Stomach smooth muscle (tissue), 2 donors: ENCODE data around the gene GIMAP8.

Experiments
- H3K27ac ChIP-seq: one replicate; pipeline ENCODE4 v1.7.0; 2013; ENCODE audit warnings: mild to moderate bottlenecking, low read length, inconsistent platforms
- H3K27me3 ChIP-seq, 2 donors: one replicate each; pipeline ENCODE4 v1.7.0; 2013; ENCODE audit warnings: low read length in 2 of 2; ENCODE audit not compliant: insufficient read depth in 2 of 2, control insufficient read depth in 1 of 2
- H3K36me3 ChIP-seq, 2 donors: one replicate each; pipeline ENCODE4 v1.7.0; 2013; ENCODE audit warnings: low read length in 2 of 2; ENCODE audit not compliant: control insufficient read depth in 2 of 2, insufficient read depth in 2 of 2
- H3K4me1 ChIP-seq: one replicate; pipeline ENCODE4 v1.7.0; 2013; ENCODE audit warnings: low read length; ENCODE audit not compliant: control insufficient read depth, insufficient read depth
- H3K4me3 ChIP-seq, 2 donors: one replicate each; pipeline ENCODE4 v1.7.0; 2013; ENCODE audit warnings: low read length in 2 of 2
- H3K9ac ChIP-seq, 2 donors: one replicate each; pipeline ENCODE4 v1.7.0; 2013; ENCODE audit warnings: low read length in 2 of 2, mild to moderate bottlenecking in 1 of 2
- H3K9me3 ChIP-seq, 2 donors: one replicate each; pipeline ENCODE4 v1.7.0; 2013; ENCODE audit warnings: low read length in 2 of 2; ENCODE audit not compliant: control insufficient read depth in 2 of 2
- donor health status: healthy.
- donor health status: Pancreatic carcinoma.

GIMAP8 gene

GRCh38 chr7:150406312-150406566 is 44.2 kb upstream of the GIMAP8 start:
- H3K27me3 ChIP-seq, result no peaks in the 10 kb centered on the region
- no peaks in the 10 kb centered on the region for H3K9me3 ChIP-seq
- H3K4me1 ChIP-seq, result peaks cover 29% of the 10 kb centered on the region
- H3K27ac ChIP-seq, result peak overlapping the region; percentile 97
- H3K4me3 ChIP-seq, result peak overlapping the region; percentile 80 to 86
- peak overlapping the region; percentile 76 to 96 for H3K9ac ChIP-seq
- peaks cover 0 to 4% of the 10 kb centered on the region in 2 donors for H3K36me3 ChIP-seq

GRCh38 chr7:150406567-150407421 is 43.6 kb upstream of the GIMAP8 start:
- peak overlapping the region; percentile 97 for H3K27ac ChIP-seq
- H3K9me3 ChIP-seq, result no peaks in the 10 kb centered on the region
- H3K27me3 ChIP-seq, result no peaks in the 10 kb centered on the region
- peaks cover 29% of the 10 kb centered on the region for H3K4me1 ChIP-seq
- H3K36me3 ChIP-seq, result peaks cover 2 to 9% of the 10 kb centered on the region in 2 donors
- H3K9ac ChIP-seq, result peak overlapping the region; percentile 76 to 96
- H3K4me3 ChIP-seq, result peak overlapping the region; percentile 80 to 86

GRCh38 chr7:150407588-150408392 is 42.6 kb upstream of the GIMAP8 start:
- Histone ChIP-seq H3K9me3 (no peaks in the 10 kb centered on the region), H3K4me1 (peaks cover 29% of the 10 kb centered on the region), H3K9ac (no peak overlapping the region), H3K27ac (peak overlapping the region; percentile 97), H3K4me3 (no peak overlapping the region), H3K36me3 (peaks cover 4 to 9% of the 10 kb centered on the region in 2 donors), H3K27me3 (no peaks in the 10 kb centered on the region)

- Histone ChIP-seq H3K27me3 (no peaks in the 10 kb centered on the region), H3K27ac (no peak overlapping the region), H3K4me3 (no peak overlapping the region), H3K4me1 (peaks cover 27% of the 10 kb centered on the region), H3K9me3 (no peaks in the 10 kb centered on the region), H3K9ac (no peak overlapping the region), H3K36me3 (peaks cover 4 to 9% of the 10 kb centered on the region in 2 donors)
Observed at GRCh38 chr7:150408393-150409299, 41.8 kb upstream of the GIMAP8 start.

- Histone ChIP-seq H3K4me1 (peaks cover 19% of the 10 kb centered on the region), H3K27me3 (no peaks in the 10 kb centered on the region), H3K27ac (no peak overlapping the region), H3K9ac (no peak overlapping the region), H3K9me3 (no peaks in the 10 kb centered on the region), H3K4me3 (no peak overlapping the region), H3K36me3 (peaks cover 4 to 9% of the 10 kb centered on the region in 2 donors)
Observed at GRCh38 chr7:150409300-150410030, 41.0 kb upstream of the GIMAP8 start.

GRCh38 chr7:150410131-150410530 is 40.3 kb upstream of the GIMAP8 start:
- no peak overlapping the region for H3K9ac ChIP-seq
- H3K4me1 ChIP-seq, result peaks cover 17% of the 10 kb centered on the region
- no peak overlapping the region for H3K4me3 ChIP-seq
- H3K27me3 ChIP-seq, result no peaks in the 10 kb centered on the region
- peaks cover 4 to 9% of the 10 kb centered on the region in 2 donors for H3K36me3 ChIP-seq
- no peak overlapping the region for H3K27ac ChIP-seq
- no peaks in the 10 kb centered on the region for H3K9me3 ChIP-seq

GRCh38 chr7:150410680-150411346 is 39.6 kb upstream of the GIMAP8 start:
- no peak overlapping the region for H3K4me3 ChIP-seq
- peaks cover 15% of the 10 kb centered on the region for H3K4me1 ChIP-seq
- H3K9me3 ChIP-seq, result no peaks in the 10 kb centered on the region
- peaks cover 4 to 9% of the 10 kb centered on the region in 2 donors for H3K36me3 ChIP-seq
- no peaks in the 10 kb centered on the region for H3K27me3 ChIP-seq
- no peak overlapping the region for H3K27ac ChIP-seq
- H3K9ac ChIP-seq, result no peak overlapping the region

- H3K4me3 ChIP-seq, result no peak overlapping the region
- peaks cover 7% of the 10 kb centered on the region for H3K4me1 ChIP-seq
- H3K27ac ChIP-seq, result no peak overlapping the region
- no peak overlapping the region for H3K9ac ChIP-seq
- no peaks in the 10 kb centered on the region for H3K27me3 ChIP-seq
- peaks cover 4 to 9% of the 10 kb centered on the region in 2 donors for H3K36me3 ChIP-seq
- no peaks in the 10 kb centered on the region for H3K9me3 ChIP-seq
Observed at GRCh38 chr7:150411606-150412005, 38.8 kb upstream of the GIMAP8 start.

- Histone ChIP-seq H3K27ac (no peak overlapping the region), H3K27me3 (no peaks in the 10 kb centered on the region), H3K9ac (no peak overlapping the region), H3K9me3 (no peaks in the 10 kb centered on the region), H3K4me3 (no peak overlapping the region), H3K36me3 (peaks cover 4 to 9% of the 10 kb centered on the region in 2 donors), H3K4me1 (peaks cover 3% of the 10 kb centered on the region)
Observed at GRCh38 chr7:150412016-150412415, 38.4 kb upstream of the GIMAP8 start.
